HepG2 (cell line): ENCODE results near the gene TNFAIP8L1. TPM values are rescaled to one million over a fixed set of nuclear protein-coding genes. Genes with fewer than 3 reads are reported as not detected.

Experiments used
- ATAC-seq: fragments of 200-7000 bp; cut with Tn5 transposase; 3 replicates; pipeline ENCODE4 v1.9.1; 2020; ENCODE audit warnings: mild to moderate bottlenecking, moderate library complexity
- BruUV-seq: library from RNA; stranded (reverse); fragments of 400-500 nt; replicated peaks from 2 replicates; lab custom pipeline; 2021; lab: Mats Ljungman, UMichigan
- CTCF ChIA-PET: fragments of 300-600 bp; formaldehyde crosslinking; extraction: SDS; loops from one replicate; lab custom pipeline; 2021; ENCODE audit warnings: low total read pairs, inconsistent platforms, low intra/inter-chr PET ratio; lab: Yijun Ruan, JAX
- POLR2A ChIA-PET: fragments of 350-600 bp; sonication (Branson Sonifier 250); formaldehyde crosslinking; loops from one replicate; lab custom pipeline; 2020; ENCODE audit warnings: antibody characterized with exemption, inconsistent platforms; lab: Yijun Ruan, JAX
- DNase-seq: peaks from one replicate; pipeline ENCODE4 v3.0.0-alpha.2; 2015; ENCODE audit warnings: low spot score
- FAIRE-seq: peaks from 3 replicates; lab custom pipeline; 2011; peaks lifted over from hg19 to GRCh38; lab: Jason Lieb, UNC
- H2AFZ ChIP-seq: one replicate; pipeline ENCODE4 v1.6.1; 2011; ENCODE audit warnings: low read length, inconsistent platforms
- H3K27ac ChIP-seq: fragments of 300-600 bp; 3 replicates; pipeline ENCODE4 v1.8.0; 2011; ENCODE audit warnings: mixed run types, mild to moderate bottlenecking, mixed read lengths, low read length, inconsistent platforms; ENCODE audit not compliant: insufficient read depth; ENCODE audit errors: extremely low read length
- H3K27me3 ChIP-seq, 2 experiments: fragments of 200-600 bp in 1 of 2; 2 replicates in 1 of 2; 3 replicates in 1 of 2; pipeline versions ENCODE4 v1.6.0 to v1.8.0; 2011; ENCODE audit warnings: low read length in 2 of 2, mild to moderate bottlenecking in 2 of 2, moderate library complexity in 2 of 2, inconsistent platforms in 1 of 2; ENCODE audit not compliant: insufficient read depth in 2 of 2, control insufficient read depth in 1 of 2
- H3K36me3 ChIP-seq, 2 experiments: fragments of 200-600 bp in 1 of 2; replicated peaks in 1 of 2; 2 replicates in 1 of 2; 3 replicates in 1 of 2; pipeline versions ENCODE4 v1.5.1 to v1.8.0; 2011; ENCODE audit warnings: low read length in 2 of 2, inconsistent platforms in 1 of 2; ENCODE audit not compliant: insufficient read depth in 2 of 2, control insufficient read depth in 1 of 2
- H3K4me1 ChIP-seq: 2 replicates; pipeline ENCODE4 v1.5.1; 2012; ENCODE audit warnings: low read length, inconsistent platforms; ENCODE audit not compliant: insufficient read depth
- H3K4me2 ChIP-seq: 2 replicates; pipeline ENCODE4 v1.6.0; 2011; ENCODE audit warnings: low read depth, low read length, inconsistent platforms
- H3K4me3 ChIP-seq, 3 experiments: fragments of 200-600 bp in 1 of 3; sonication (generic), shearing (Covaris generic) in 1 of 3; replicated peaks in 1 of 3; 2 replicates each; pipeline ENCODE4 v1.5.1; 2011 to 2016; ENCODE audit warnings: low read length in 3 of 3, inconsistent platforms in 2 of 3, low read depth in 2 of 3, mild to moderate bottlenecking in 2 of 3, control low read depth in 1 of 3, mixed read lengths in 1 of 3; ENCODE audit not compliant: insufficient read depth in 1 of 3
- H3K79me2 ChIP-seq: one replicate; pipeline ENCODE4 v1.6.1; 2011; ENCODE audit warnings: low read length, inconsistent platforms; ENCODE audit not compliant: insufficient read depth
- H3K9ac ChIP-seq: 2 replicates; pipeline ENCODE4 v1.6.0; 2011; ENCODE audit warnings: mild to moderate bottlenecking, low read depth, low read length, inconsistent platforms; ENCODE audit not compliant: insufficient read depth
- H3K9me3 ChIP-seq: 2 replicates; pipeline ENCODE4 v1.5.1; 2012; ENCODE audit warnings: mild to moderate bottlenecking, low read length
- H4K20me1 ChIP-seq: 2 replicates; pipeline ENCODE4 v1.6.0; 2011; ENCODE audit warnings: inconsistent platforms, mild to moderate bottlenecking, low read length, moderate library complexity; ENCODE audit not compliant: insufficient read depth
- FOXM1 ChIP-seq: sonication (generic); formaldehyde crosslinking; IDR thresholded peaks from 2 replicates; pipeline ENCODE4 v1.5.0; 2020; ENCODE audit warnings: missing genetic modification reagents
- HNRNPLL ChIP-seq: fragments of 200-400 bp; formaldehyde crosslinking; IDR thresholded peaks from 2 replicates; pipeline ENCODE4 v1.6.1; 2017; ENCODE audit warnings: mild to moderate bottlenecking, low read depth, low read length; ENCODE audit not compliant: poor library complexity, severe bottlenecking
- NR2F1 ChIP-seq, 2 experiments: fragments of 450-650 bp in 1 of 2; formaldehyde crosslinking in 1 of 2; IDR thresholded peaks; 2 replicates each; pipeline versions ENCODE4 v1.5.0 to v1.6.1; 2016 to 2020; ENCODE audit warnings: mild to moderate bottlenecking in 1 of 2, missing compliant biosample characterization in 1 of 2, missing genetic modification reagents in 1 of 2, moderate library complexity in 1 of 2
- REL ChIP-seq: sonication (generic); formaldehyde crosslinking; conservative IDR thresholded peaks from 2 replicates; pipeline ENCODE4 v1.8.0; 2022; ENCODE audit warnings: mild to moderate bottlenecking, missing genetic modification reagents, moderate library complexity
- ZNF331 ChIP-seq: sonication (generic); formaldehyde crosslinking; IDR thresholded peaks from 2 replicates; pipeline ENCODE4 v1.4.0; 2020; ENCODE audit warnings: missing genetic modification reagents
- ZSCAN22 ChIP-seq: sonication (generic); formaldehyde crosslinking; IDR thresholded peaks from 2 replicates; pipeline ENCODE4 v1.4.0; 2020; ENCODE audit warnings: mild to moderate bottlenecking, missing genetic modification reagents
- WGBS: methylation state at CpG from one replicate; pipeline ENCODE4 v1.1.6; 2017; ENCODE audit warnings: low lambda C conversion rate; 5-methylcytosine and 5-hydroxymethylcytosine counted together
- in situ Hi-C: cut with HindIII; loops from 2 replicates; pipeline ENCODE4 v1.10.0; 2017; ENCODE audit warnings: low pct_unique_long_range_greater_than_20kb; ENCODE audit not compliant: extremely low pct_ligation_motif_present
- intact Hi-C: fragments of 100-400 bp; cut with micrococcal nuclease; formaldehyde crosslinking; loops from one replicate; pipeline ENCODE4 v1.10.0; 2022; ENCODE audit not compliant: unreplicated experiment
- polyA plus RNA-seq, 8 experiments: library from polyadenylated mRNA; depleted of rRNA in 3 of 8; stranded (reverse) in 7 of 8; unstranded in 1 of 8; fragments of >200 nt; fragmentation: Illumina TruSeq in 4 of 8; extraction: Trizol in 4 of 8; gene quantifications; 2 replicates each; pipeline versions ENCODE4 v1.2.1 to v1.2.3, GENCODE V29; 2011 to 2016; ENCODE audit warnings: low read depth in 4 of 8, missing spikeins in 1 of 8, mixed read lengths in 1 of 8; ENCODE audit not compliant: insufficient read depth in 1 of 8
- total RNA-seq, 5 experiments: library from RNA; depleted of rRNA; stranded (reverse); fragments of >200 nt; fragmentation: Illumina TruSeq; extraction: Trizol; gene quantifications; 2 replicates each; pipeline ENCODE4 v1.2.3, GENCODE V29; 2016; ENCODE audit warnings: low read depth in 1 of 5
- TF ChIP-seq, protein P1 (sequence below): sonication (generic); formaldehyde crosslinking; IDR thresholded peaks from 2 replicates; pipeline ENCODE4 v1.5.0; 2020; ENCODE audit warnings: mild to moderate bottlenecking, missing genetic modification reagents, borderline replicate concordance
- TF ChIP-seq, protein P2 (sequence below): sonication (generic); formaldehyde crosslinking; IDR thresholded peaks from 2 replicates; pipeline ENCODE4 v1.8.0; 2022; ENCODE audit warnings: mild to moderate bottlenecking, missing genetic modification reagents
- TF ChIP-seq, protein P3 (sequence below): sonication (generic); formaldehyde crosslinking; IDR thresholded peaks from 2 replicates; pipeline ENCODE4 v1.9.0; 2021; ENCODE audit warnings: missing genetic modification reagents, borderline replicate concordance

TNFAIP8L1 gene
- total and polyA plus RNA-seq, 2 of the 13 experiments (the other 11 are each of a cell fraction or from before 2014, with no cell fraction given), result 13.4 to 21.4 TPM

DNA sequence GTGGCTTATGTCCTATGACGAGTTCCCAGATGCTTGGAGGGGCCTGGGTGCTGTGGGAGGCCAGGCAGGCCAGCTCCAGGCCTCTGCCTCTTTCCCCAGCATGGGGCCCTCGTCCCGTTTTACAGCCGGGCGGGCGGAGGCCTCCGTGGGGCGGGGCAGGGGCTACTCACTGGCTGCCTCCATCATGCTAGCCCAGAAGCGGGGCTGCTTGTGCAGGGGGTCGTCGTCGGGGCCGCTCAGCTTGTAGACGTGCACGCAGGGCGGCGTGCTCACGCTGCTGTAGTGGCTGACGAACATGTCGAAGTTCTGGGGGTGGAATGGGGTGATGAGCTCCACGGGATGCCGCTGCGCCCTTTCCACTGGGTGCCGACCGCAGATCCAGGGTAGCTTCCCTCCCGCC is 49.3 kb downstream of the TNFAIP8L1 start (continued):
- TF ChIP-seq, protein P1, sequence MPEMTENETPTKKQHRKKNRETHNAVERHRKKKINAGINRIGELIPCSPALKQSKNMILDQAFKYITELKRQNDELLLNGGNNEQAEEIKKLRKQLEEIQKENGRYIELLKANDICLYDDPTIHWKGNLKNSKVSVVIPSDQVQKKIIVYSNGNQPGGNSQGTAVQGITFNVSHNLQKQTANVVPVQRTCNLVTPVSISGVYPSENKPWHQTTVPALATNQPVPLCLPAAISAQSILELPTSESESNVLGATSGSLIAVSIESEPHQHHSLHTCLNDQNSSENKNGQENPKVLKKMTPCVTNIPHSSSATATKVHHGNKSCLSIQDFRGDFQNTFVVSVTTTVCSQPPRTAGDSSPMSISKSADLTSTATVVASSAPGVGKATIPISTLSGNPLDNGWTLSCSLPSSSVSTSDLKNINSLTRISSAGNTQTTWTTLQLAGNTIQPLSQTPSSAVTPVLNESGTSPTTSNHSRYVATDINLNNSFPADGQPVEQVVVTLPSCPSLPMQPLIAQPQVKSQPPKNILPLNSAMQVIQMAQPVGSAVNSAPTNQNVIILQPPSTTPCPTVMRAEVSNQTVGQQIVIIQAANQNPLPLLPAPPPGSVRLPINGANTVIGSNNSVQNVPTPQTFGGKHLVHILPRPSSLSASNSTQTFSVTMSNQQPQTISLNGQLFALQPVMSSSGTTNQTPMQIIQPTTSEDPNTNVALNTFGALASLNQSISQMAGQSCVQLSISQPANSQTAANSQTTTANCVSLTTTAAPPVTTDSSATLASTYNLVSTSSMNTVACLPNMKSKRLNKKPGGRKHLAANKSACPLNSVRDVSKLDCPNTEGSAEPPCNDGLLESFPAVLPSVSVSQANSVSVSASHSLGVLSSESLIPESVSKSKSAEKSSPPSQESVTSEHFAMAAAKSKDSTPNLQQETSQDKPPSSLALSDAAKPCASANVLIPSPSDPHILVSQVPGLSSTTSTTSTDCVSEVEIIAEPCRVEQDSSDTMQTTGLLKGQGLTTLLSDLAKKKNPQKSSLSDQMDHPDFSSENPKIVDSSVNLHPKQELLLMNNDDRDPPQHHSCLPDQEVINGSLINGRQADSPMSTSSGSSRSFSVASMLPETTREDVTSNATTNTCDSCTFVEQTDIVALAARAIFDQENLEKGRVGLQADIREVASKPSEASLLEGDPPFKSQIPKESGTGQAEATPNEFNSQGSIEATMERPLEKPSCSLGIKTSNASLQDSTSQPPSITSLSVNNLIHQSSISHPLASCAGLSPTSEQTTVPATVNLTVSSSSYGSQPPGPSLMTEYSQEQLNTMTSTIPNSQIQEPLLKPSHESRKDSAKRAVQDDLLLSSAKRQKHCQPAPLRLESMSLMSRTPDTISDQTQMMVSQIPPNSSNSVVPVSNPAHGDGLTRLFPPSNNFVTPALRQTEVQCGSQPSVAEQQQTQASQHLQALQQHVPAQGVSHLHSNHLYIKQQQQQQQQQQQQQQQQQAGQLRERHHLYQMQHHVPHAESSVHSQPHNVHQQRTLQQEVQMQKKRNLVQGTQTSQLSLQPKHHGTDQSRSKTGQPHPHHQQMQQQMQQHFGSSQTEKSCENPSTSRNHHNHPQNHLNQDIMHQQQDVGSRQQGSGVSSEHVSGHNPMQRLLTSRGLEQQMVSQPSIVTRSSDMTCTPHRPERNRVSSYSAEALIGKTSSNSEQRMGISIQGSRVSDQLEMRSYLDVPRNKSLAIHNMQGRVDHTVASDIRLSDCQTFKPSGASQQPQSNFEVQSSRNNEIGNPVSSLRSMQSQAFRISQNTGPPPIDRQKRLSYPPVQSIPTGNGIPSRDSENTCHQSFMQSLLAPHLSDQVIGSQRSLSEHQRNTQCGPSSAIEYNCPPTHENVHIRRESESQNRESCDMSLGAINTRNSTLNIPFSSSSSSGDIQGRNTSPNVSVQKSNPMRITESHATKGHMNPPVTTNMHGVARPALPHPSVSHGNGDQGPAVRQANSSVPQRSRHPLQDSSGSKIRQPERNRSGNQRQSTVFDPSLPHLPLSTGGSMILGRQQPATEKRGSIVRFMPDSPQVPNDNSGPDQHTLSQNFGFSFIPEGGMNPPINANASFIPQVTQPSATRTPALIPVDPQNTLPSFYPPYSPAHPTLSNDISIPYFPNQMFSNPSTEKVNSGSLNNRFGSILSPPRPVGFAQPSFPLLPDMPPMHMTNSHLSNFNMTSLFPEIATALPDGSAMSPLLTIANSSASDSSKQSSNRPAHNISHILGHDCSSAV (CRISPR knock-in tag), result no peak
- TF ChIP-seq REL (CRISPR knock-in tag) (no peak), ZNF331 (CRISPR knock-in tag) (no peak)

DNA sequence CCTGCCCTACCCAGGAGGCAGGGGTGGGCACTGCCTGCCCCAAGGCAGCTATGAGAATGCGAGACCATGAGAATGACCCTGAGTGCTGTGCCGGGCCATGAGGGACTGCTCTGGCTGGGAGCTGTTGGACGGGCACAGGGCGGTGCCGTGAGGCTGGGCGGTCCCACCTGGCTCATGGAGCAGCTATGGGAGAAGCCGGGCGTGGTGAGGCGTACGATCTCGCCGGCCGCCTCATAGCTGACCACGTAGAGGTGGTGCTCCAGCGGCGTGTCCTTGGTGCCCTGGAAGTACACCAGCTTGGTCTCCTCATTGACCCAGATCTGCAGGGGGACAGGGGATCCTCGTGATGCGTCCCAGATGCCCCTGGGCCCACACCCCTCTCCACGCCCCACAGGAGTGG is 50.1 kb downstream of the TNFAIP8L1 start:
- DNase-seq (no peak), FAIRE-seq (no peak)
- H3K79me2 ChIP-seq, result no peaks in the 10 kb centered on the region
- no peaks in the 10 kb centered on the region for H3K9me3 ChIP-seq
- H3K36me3 ChIP-seq, result peaks cover 22 to 52% of the 10 kb centered on the region in 2 experiments
- TF ChIP-seq FOXM1 (no peak), NR2F1 (CRISPR knock-in tag; IDR thresholded peaks at IDR 0.05) (no peak), HNRNPLL (no peak), ZSCAN22 (CRISPR knock-in tag) (no peak)
- TF ChIP-seq, protein P2, sequence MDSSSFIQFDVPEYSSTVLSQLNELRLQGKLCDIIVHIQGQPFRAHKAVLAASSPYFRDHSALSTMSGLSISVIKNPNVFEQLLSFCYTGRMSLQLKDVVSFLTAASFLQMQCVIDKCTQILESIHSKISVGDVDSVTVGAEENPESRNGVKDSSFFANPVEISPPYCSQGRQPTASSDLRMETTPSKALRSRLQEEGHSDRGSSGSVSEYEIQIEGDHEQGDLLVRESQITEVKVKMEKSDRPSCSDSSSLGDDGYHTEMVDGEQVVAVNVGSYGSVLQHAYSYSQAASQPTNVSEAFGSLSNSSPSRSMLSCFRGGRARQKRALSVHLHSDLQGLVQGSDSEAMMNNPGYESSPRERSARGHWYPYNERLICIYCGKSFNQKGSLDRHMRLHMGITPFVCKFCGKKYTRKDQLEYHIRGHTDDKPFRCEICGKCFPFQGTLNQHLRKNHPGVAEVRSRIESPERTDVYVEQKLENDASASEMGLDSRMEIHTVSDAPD, result no peak
- TF ChIP-seq, protein P3, sequence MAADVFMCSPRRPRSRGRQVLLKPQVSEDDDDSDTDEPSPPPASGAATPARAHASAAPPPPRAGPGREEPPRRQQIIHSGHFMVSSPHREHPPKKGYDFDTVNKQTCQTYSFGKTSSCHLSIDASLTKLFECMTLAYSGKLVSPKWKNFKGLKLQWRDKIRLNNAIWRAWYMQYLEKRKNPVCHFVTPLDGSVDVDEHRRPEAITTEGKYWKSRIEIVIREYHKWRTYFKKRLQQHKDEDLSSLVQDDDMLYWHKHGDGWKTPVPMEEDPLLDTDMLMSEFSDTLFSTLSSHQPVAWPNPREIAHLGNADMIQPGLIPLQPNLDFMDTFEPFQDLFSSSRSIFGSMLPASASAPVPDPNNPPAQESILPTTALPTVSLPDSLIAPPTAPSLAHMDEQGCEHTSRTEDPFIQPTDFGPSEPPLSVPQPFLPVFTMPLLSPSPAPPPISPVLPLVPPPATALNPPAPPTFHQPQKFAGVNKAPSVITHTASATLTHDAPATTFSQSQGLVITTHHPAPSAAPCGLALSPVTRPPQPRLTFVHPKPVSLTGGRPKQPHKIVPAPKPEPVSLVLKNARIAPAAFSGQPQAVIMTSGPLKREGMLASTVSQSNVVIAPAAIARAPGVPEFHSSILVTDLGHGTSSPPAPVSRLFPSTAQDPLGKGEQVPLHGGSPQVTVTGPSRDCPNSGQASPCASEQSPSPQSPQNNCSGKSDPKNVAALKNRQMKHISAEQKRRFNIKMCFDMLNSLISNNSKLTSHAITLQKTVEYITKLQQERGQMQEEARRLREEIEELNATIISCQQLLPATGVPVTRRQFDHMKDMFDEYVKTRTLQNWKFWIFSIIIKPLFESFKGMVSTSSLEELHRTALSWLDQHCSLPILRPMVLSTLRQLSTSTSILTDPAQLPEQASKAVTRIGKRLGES (CRISPR knock-in tag), result no peak
- TF ChIP-seq, all 625 proteins: peak for 0
- H4K20me1 ChIP-seq, result no peaks in the 10 kb centered on the region
- no peak overlapping the region for H3K4me2 ChIP-seq
- H2AFZ ChIP-seq, result no peak overlapping the region
- H3K4me3 ChIP-seq, result no peak overlapping the region
- H3K27ac ChIP-seq, result no peak overlapping the region
- no peaks in the 10 kb centered on the region; a peak in 1 of 5 replicates for H3K27me3 ChIP-seq
- in situ Hi-C loops (no loop called here), intact Hi-C loops (no loop called here)
- POLR2A ChIA-PET, result no interaction called here
- WGBS, result 95% methylated on average over 13 of the region's 19 CpGs
- H3K9ac ChIP-seq, result no peak overlapping the region
- CTCF ChIA-PET, result no interaction called here
- peaks cover 15% of the 10 kb centered on the region for H3K4me1 ChIP-seq
- BruUV-seq, result no TSS peak
- no peak for ATAC-seq
